Activated CD4-positive, alpha-beta memory T cell treated with anti-CD3 and anti-CD28 coated beads for 36 hours (primary cell): ENCODE data around the gene PTPN14. TPM values are rescaled to one million over a fixed set of nuclear protein-coding genes. Genes with fewer than 3 reads are reported as not detected.
"Not testable (repeated sequence)": the region's sequence is repeated elsewhere in the genome, so short reads cannot be mapped to it uniquely, and the experiment has no call there.

Source experiments
- CTCF ChIA-PET: fragments of 350-600 bp; sonication (Branson Sonifier 250); formaldehyde crosslinking; loops from one replicate; lab custom pipeline; 2021; ENCODE audit warnings: antibody characterized with exemption, inconsistent platforms; lab: Charles Lee
- POLR2A ChIA-PET: fragments of 350-600 bp; sonication (Branson Sonifier 250); formaldehyde crosslinking; loops from one replicate; lab custom pipeline; 2021; ENCODE audit warnings: antibody characterized with exemption; lab: Charles Lee
- DNase-seq: peaks from one replicate; pipeline ENCODE4 v3.0.0-alpha.2; 2020
- H3K27ac Mint-ChIP-seq: one replicate; pipeline ENCODE4 v1.8.0; 2021; ENCODE audit warnings: mixed read lengths
- H3K27me3 Mint-ChIP-seq: one replicate; pipeline ENCODE4 v1.8.0; 2021; ENCODE audit warnings: mixed read lengths
- H3K36me3 Mint-ChIP-seq: one replicate; pipeline ENCODE4 v1.8.0; 2021; ENCODE audit warnings: mixed read lengths
- H3K4me1 Mint-ChIP-seq: one replicate; pipeline ENCODE4 v1.8.0; 2021; ENCODE audit warnings: low read depth, mixed read lengths
- H3K4me3 Mint-ChIP-seq: one replicate; pipeline ENCODE4 v1.8.0; 2021; ENCODE audit warnings: mild to moderate bottlenecking, mixed read lengths
- H3K9me3 Mint-ChIP-seq: one replicate; pipeline ENCODE4 v1.8.0; 2021; ENCODE audit warnings: mixed read lengths
- intact Hi-C: fragments of 100-400 bp; cut with micrococcal nuclease; formaldehyde crosslinking; loops from one replicate; pipeline ENCODE4 v1.15.1; 2023
- total RNA-seq, 2 experiments: library from RNA; stranded (reverse); gene quantifications; one replicate each; pipeline ENCODE4 v1.2.3, GENCODE V29; 2021

The PTPN14 gene
- total RNA-seq, 2 experiments from 2014 or later = 1.0 to 1.1 TPM

DNA sequence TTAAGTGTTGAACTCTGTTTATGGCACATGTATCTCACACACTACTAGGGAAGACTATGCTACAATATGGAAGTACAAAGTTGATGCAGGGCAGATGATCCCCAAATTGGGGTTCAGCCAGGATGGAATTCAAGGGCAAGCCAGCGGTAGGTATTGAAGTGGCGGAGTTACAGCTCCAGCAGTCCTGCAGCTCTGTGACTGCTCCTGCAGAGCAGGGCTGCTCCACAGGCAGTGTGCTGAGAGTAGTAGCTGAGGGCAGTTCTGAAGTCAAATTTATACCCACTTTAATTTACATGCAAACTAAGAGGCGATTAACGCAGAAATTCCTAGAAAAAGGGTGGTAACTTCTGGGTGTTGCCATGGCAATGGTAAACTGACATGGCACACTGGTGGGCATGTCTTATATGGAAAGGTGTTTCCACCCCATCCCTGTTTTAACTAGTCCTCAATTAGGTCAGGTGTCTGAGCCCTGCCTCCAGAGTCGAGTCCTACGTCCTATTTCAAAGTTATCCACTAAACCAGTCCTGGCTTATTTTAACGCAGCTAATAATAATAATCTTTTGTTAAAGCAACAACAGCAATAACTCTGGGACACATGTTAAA lies 31.0 kb upstream of the PTPN14 start:
- no peak for DNase-seq
- Mint-ChIP-seq H3K4me3 (no peak overlapping the region), H3K27ac (no peak overlapping the region), H3K9me3 (peaks cover 8% of the 10 kb centered on the region), H3K27me3 (peaks cover 7% of the 10 kb centered on the region), H3K4me1 (no peaks in the 10 kb centered on the region), H3K36me3 (no peaks in the 10 kb centered on the region)
- intact Hi-C loops = no loop called here
- CTCF ChIA-PET = interaction anchor here (0.7 to 11.9 kb wide), 4 partner anchors 45 to 322 kb away, joined by 5 to 209 read pairs (median 16); no protein-coding TSS in a partner anchor
- POLR2A ChIA-PET = no interaction called here

DNA sequence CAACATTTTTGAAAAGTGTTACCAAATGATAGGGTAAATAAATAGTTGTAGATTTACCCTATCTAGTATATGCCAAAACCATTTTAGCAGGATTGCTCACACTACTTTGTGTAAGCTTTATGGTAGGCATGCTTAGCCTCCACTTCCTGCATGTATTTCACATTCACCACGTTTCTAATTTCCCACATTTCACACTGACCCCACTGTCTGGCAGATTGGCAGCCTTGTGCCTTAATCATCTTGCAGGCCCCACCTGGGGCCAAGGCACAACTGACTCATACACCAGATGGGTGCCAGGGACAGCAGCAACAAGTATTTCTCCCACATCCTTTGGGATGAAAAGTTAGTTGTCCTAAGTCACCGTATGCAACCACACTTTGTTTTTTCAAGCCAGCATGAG lies 30.4 kb upstream of the PTPN14 start:
- intact Hi-C loops = no loop called here
- peaks cover 14% of the 10 kb centered on the region for H3K9me3 Mint-ChIP-seq
- no peak for DNase-seq
- POLR2A ChIA-PET = no interaction called here
- H3K27ac Mint-ChIP-seq = no peak overlapping the region
- no peaks in the 10 kb centered on the region for H3K36me3 Mint-ChIP-seq
- CTCF ChIA-PET = interaction anchor here (0.7 to 11.9 kb wide), 3 partner anchors 46 to 321 kb away, joined by 5 to 209 read pairs (median 10); no protein-coding TSS in a partner anchor
- no peak overlapping the region for H3K4me3 Mint-ChIP-seq
- peaks cover 7% of the 10 kb centered on the region for H3K27me3 Mint-ChIP-seq
- H3K4me1 Mint-ChIP-seq = no peaks in the 10 kb centered on the region

DNA sequence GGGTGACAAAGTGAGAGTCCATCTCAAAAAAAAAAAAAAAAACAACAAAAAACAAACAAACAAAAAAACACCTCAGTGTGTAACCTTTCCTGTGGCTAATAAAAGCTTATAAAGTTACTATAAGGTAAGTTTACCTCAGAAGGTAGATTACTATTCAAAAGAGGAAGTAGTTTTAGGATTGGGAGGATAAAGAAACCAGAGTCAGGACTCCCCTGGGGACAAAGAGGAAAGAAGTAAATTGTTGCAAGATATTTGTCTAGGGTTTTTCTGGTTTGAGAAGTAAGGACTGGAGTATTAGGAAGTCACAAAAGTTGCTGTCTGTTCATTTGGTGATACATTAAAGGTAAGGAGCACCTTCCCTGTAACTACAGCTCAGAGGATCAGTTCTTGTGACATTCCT lies 27.8 kb upstream of the PTPN14 start:
- Mint-ChIP-seq H3K27me3 (peaks cover 7% of the 10 kb centered on the region), H3K27ac (no peak overlapping the region), H3K4me1 (no peaks in the 10 kb centered on the region), H3K36me3 (peaks cover 10% of the 10 kb centered on the region), H3K4me3 (no peak overlapping the region), H3K9me3 (peaks cover 25% of the 10 kb centered on the region)
- ChIA-PET CTCF (interaction anchor here (1.4 to 11.9 kb wide), 2 partner anchors 191 to 248 kb away, joined by 5 to 209 read pairs; no protein-coding TSS in a partner anchor), POLR2A (no interaction called here)
- intact Hi-C loops = no loop called here
- no peak for DNase-seq

DNA sequence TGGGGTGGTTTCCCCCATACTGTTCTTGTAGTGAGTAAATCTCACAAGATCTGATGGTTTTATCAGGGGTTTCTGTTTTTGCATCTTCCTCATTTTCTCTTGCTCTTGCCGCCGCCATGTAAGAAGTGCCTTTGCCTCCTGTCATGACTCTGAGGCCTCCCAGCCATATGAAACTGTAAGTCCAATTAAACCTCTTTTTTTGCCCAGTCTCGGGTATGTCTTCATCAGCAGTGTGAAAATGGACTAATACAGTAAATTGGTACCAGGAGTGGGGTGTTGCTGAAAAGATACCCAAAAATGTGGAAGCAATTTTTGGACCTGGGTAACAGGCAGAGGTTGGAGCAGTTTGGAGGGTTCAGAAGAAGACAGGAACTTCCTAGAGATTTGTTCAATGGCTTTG lies 24.7 kb upstream of the PTPN14 start:
- POLR2A ChIA-PET = not testable (repeated sequence)

DNA sequence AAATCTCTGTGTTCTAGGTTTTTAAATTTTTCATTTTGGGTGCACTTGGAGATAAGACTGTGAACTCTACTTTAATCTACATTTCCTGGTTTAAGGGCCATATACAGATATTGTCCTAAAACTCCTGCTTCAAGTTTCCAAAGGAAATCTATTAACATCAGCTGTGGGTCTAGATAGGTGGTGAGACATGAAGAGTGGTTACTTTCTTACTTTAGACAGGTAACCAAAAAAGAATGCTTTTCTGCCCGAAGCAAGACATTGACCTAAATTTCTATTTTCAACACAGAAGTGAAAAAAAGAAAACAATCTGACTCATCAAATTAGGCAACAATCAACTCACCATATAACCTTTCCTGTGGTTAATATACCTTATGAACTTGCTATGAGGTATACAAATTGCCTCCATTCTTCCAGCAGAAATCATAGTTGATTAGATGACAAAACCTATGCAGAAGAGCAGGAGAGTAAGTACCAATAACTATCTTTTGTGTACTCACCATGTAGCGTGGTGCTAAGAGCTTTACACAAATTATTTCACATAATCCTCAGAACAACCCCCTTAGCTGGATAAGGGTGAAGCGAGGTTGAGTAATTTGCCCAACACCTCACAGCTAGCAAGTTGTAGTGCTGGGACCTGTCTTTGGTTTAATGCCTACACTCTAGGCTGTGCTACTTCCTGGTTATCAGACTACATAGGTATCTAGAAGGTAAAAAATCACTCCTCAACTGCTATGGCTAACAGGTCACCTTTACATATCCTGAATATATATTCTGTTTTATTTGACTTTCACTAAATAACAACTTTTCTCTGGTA lies 23.4 kb upstream of the PTPN14 start:
- intact Hi-C loops = no loop called here
- Mint-ChIP-seq H3K4me1 (no peaks in the 10 kb centered on the region), H3K36me3 (peaks cover 10% of the 10 kb centered on the region), H3K4me3 (no peak overlapping the region), H3K27me3 (peaks cover 7% of the 10 kb centered on the region), H3K9me3 (peaks cover 25% of the 10 kb centered on the region), H3K27ac (no peak overlapping the region)
- no peak for DNase-seq
- POLR2A ChIA-PET = no interaction called here
- CTCF ChIA-PET = interaction anchor here (0.9 to 1.6 kb wide), 4 partner anchors 9 to 243 kb away, joined by 3 to 5 read pairs (median 3); no protein-coding TSS in a partner anchor

More for the DNA sequence above, 24.7 kb upstream of the PTPN14 start:
- DNase-seq, H3K36me3 Mint-ChIP-seq, H3K27ac Mint-ChIP-seq, H3K4me3 Mint-ChIP-seq, intact Hi-C loops, H3K4me1 Mint-ChIP-seq, H3K27me3 Mint-ChIP-seq: not testable (repeated sequence)
- H3K9me3 Mint-ChIP-seq = peaks cover 25% of the 10 kb centered on the region
- CTCF ChIA-PET = interaction anchor here (1.1 kb wide), 1 partner anchor 9 kb away, joined by 3 read pairs; no protein-coding TSS in a partner anchor

DNA sequence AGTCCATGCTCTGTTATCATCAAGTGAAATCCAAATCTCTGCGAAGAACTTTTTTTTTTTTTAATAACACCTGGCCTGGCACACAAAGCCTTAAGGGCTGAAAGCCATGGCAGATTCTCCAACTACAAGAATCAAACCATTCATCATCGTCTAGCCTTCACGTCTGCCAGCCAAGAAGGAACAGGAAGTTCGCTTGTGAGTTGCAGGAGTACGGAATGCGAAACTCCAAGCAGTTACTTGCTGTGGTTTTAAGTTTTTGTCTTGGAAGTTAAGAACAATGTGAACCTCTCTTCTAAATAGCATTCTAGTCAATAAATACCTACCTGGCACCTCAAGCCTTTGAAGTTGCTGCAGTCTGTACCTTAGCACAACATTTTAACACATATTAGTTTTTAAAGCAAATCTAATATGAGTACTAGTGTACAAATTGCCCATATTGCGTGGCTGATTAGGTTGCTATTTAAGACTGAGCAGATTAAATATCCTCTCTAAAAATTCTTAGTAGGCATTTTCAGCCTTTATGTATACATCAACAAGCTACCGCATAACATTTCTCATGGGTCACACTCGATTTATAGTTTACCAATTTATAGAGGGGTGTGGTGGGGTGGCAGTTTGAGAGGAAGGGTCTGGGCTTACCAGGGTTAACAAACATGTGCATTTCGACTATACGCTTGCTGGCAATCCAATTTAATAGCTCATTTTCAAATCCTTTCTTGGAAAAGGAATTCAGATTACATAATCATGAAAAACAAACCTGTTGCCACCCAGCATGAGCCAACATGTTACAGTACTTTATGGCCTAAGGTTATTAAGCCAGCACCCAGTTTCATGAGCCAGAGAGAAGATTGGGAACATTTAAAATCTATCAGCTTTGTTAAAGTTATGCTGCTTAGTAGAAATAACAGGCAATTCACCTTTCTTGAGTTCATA lies 22.2 kb upstream of the PTPN14 start:
- ChIA-PET CTCF (interaction anchor here (0.7 to 1.6 kb wide), 4 partner anchors 10 to 238 kb away, joined by 3 to 5 read pairs (median 3); no protein-coding TSS in a partner anchor), POLR2A (no interaction called here)
- Mint-ChIP-seq H3K9me3 (peaks cover 25% of the 10 kb centered on the region), H3K4me1 (no peaks in the 10 kb centered on the region), H3K4me3 (no peak overlapping the region), H3K36me3 (peaks cover 10% of the 10 kb centered on the region), H3K27ac (no peak overlapping the region), H3K27me3 (peaks cover 10% of the 10 kb centered on the region)
- intact Hi-C loops = no loop called here
- DNase-seq = no peak

- Mint-ChIP-seq H3K4me3 (no peak overlapping the region), H3K27me3 (peaks cover 10% of the 10 kb centered on the region), H3K36me3 (peaks cover 6% of the 10 kb centered on the region), H3K27ac (no peak overlapping the region), H3K9me3 (peaks cover 6% of the 10 kb centered on the region), H3K4me1 (no peaks in the 10 kb centered on the region)
- POLR2A ChIA-PET = no interaction called here
- DNase-seq = no peak
- intact Hi-C loops = no loop called here
- CTCF ChIA-PET = interaction anchor here (1.7 kb wide), 1 partner anchor 239 kb away, joined by 4 read pairs; no protein-coding TSS in a partner anchor
Observed at GRCh38 chr1:214571281-214571680, 19.9 kb upstream of the PTPN14 start.

GRCh38 chr1:214570442-214570841 lies 19.0 kb upstream of the PTPN14 start:
- peaks cover 10% of the 10 kb centered on the region for H3K27me3 Mint-ChIP-seq
- H3K27ac Mint-ChIP-seq = no peak overlapping the region
- intact Hi-C loops = no loop called here
- no peak overlapping the region for H3K4me3 Mint-ChIP-seq
- CTCF ChIA-PET = no interaction called here
- no peaks in the 10 kb centered on the region for H3K4me1 Mint-ChIP-seq
- H3K9me3 Mint-ChIP-seq = no peaks in the 10 kb centered on the region
- POLR2A ChIA-PET = no interaction called here
- no peak for DNase-seq
- H3K36me3 Mint-ChIP-seq = no peaks in the 10 kb centered on the region

GRCh38 chr1:214569357-214570004 lies 18.1 kb upstream of the PTPN14 start:
- no peaks in the 10 kb centered on the region for H3K4me1 Mint-ChIP-seq
- POLR2A ChIA-PET = no interaction called here
- no peaks in the 10 kb centered on the region for H3K36me3 Mint-ChIP-seq
- H3K9me3 Mint-ChIP-seq = no peaks in the 10 kb centered on the region
- intact Hi-C loops = loop anchor here (5.0 kb wide), 1 partner anchor 132 kb away; no protein-coding TSS in a partner anchor
- peaks cover 15% of the 10 kb centered on the region for H3K27me3 Mint-ChIP-seq
- H3K4me3 Mint-ChIP-seq = no peak overlapping the region
- no peak for DNase-seq
- no peak overlapping the region for H3K27ac Mint-ChIP-seq
- CTCF ChIA-PET = interaction anchor here (2.9 kb wide), 1 partner anchor 237 kb away, joined by 10 read pairs; no protein-coding TSS in a partner anchor

- H3K36me3 Mint-ChIP-seq = no peaks in the 10 kb centered on the region
- H3K27me3 Mint-ChIP-seq = peaks cover 15% of the 10 kb centered on the region
- ChIA-PET POLR2A (no interaction called here), CTCF (interaction anchor here (2.9 kb wide), 1 partner anchor 236 kb away, joined by 10 read pairs; no protein-coding TSS in a partner anchor)
- no peaks in the 10 kb centered on the region for H3K4me1 Mint-ChIP-seq
- no peaks in the 10 kb centered on the region for H3K9me3 Mint-ChIP-seq
- H3K27ac Mint-ChIP-seq = no peak overlapping the region
- no peak overlapping the region for H3K4me3 Mint-ChIP-seq
- intact Hi-C loops = loop anchor here (5.0 kb wide), 1 partner anchor 131 kb away; no protein-coding TSS in a partner anchor
- DNase-seq = no peak
Observed at GRCh38 chr1:214568328-214568727, 16.9 kb upstream of the PTPN14 start.

GRCh38 chr1:214567481-214567980 lies 16.1 kb upstream of the PTPN14 start:
- no peaks in the 10 kb centered on the region for H3K36me3 Mint-ChIP-seq
- DNase-seq = no peak
- no peak overlapping the region for H3K27ac Mint-ChIP-seq
- H3K9me3 Mint-ChIP-seq = no peaks in the 10 kb centered on the region
- no peak overlapping the region for H3K4me3 Mint-ChIP-seq
- H3K4me1 Mint-ChIP-seq = no peaks in the 10 kb centered on the region
- peaks cover 16% of the 10 kb centered on the region for H3K27me3 Mint-ChIP-seq
- intact Hi-C loops = loop anchor here (5.0 kb wide), 1 partner anchor 130 kb away; no protein-coding TSS in a partner anchor
- ChIA-PET POLR2A (no interaction called here), CTCF (interaction anchor here (2.9 kb wide), 1 partner anchor 235 kb away, joined by 10 read pairs; no protein-coding TSS in a partner anchor)
